ENCODE results near the gene MRPL55. TPM values are rescaled to one million over a fixed set of nuclear protein-coding genes. Genes with fewer than 3 reads are reported as not detected.
A peak's percentile ranks its signal among the peaks of the same experiment; 100 is the strongest.

The MRPL55 gene
- total and polyA plus RNA-seq, 2 of the 13 experiments (the other 11 are each of a cell fraction or from before 2014, with no cell fraction given): 58.6 to 92.9 TPM

DNA sequence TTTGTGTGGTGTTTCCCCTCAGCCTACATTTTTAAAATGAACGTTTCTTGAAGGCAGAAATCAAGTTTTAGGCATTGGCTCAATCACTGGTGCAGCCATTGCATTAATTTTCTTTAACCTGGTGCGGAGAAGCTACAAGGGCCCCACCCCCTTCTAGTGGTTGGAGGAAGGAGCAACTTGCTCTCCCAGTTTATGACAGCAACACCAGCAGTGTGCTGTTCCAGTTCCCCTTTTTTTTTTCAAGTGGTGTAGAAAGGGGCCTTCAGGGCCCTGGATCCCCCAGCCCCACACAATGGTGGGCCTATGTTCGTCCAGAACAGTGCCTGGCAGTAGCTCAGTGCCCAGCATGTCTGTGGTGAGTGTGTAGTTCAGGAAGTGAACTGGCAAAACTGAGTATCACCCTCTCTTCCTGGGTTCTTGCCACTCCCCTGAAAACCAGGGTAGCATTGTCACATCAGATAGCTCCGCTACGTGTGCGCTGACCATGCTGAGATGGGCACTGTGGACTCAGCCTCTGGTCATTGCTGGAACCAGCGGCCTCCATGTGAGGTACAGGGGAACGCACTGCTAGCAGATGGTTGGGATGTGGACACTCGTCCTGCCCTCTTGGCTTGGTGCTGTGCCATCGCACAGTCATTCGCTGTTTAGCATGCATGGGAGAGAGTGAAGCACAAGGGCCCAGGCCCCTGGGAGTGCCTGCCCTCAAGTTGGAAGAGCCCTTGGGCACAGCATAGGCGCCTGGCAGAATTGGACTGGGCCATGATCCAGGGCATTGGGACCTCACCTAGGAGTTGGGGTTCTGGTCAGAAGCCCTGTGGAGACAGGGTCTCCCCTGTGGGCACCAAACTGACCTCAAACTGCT, 19.3 kb downstream of the MRPL55 start:
- ChIA-PET CTCF (ENCODE audit: low intra/inter-chr PET ratio, low total read pairs) (no interaction called here), POLR2A (interaction anchor here (1.2 to 1.4 kb wide), 2 partner anchors 21 to 76 kb away, joined by 4 to 5 read pairs; partner anchors contain the start of gene IBA57)
- no TSS peak for BruUV-seq (replicated peaks)

More for the DNA sequence above, 19.3 kb downstream of the MRPL55 start:
- Histone ChIP-seq H3K4me2 (ENCODE audit: low read depth, low read length) (peak overlapping the region; percentile 11; the same call in 1 of the 2 replicates), H3K36me3 (replicated peaks in 1 of 2; ENCODE audit: control insufficient read depth in 1 of 2, insufficient read depth in 2 of 2, low read length in 2 of 2) (peaks cover 15 to 72% of the 10 kb centered on the region in 2 experiments), H3K4me1 (ENCODE audit: insufficient read depth, low read length) (peaks cover 66% of the 10 kb centered on the region), H3K79me2 (ENCODE audit: insufficient read depth, low read length) (peaks cover 100% of the 10 kb centered on the region), H3K27me3 (ENCODE audit: control insufficient read depth in 1 of 2, insufficient read depth in 2 of 2, low read length in 2 of 2) (no peaks in the 10 kb centered on the region), H2AFZ (ENCODE audit: low read length) (no peak overlapping the region), H4K20me1 (ENCODE audit: insufficient read depth, low read length) (peaks cover 100% of the 10 kb centered on the region), H3K9me3 (ENCODE audit: low read length) (peaks cover 25% of the 10 kb centered on the region), H3K27ac (ENCODE audit: extremely low read length, insufficient read depth, low read length) (no peak overlapping the region), H3K4me3 (replicated peaks in 1 of 3; ENCODE audit: insufficient read depth in 1 of 3, low read depth in 2 of 3, low read length in 3 of 3) (no peak overlapping the region), H3K9ac (ENCODE audit: insufficient read depth, low read depth, low read length) (no peak overlapping the region)
- no peak for FAIRE-seq
- intact Hi-C loops (cut with micrococcal nuclease; ENCODE audit: unreplicated experiment) (loop anchor here (10.0 kb wide), 1 partner anchor 1155 kb away; no protein-coding TSS in a partner anchor), in situ Hi-C loops (cut with HindIII; ENCODE audit: extremely low pct_ligation_motif_present, low pct_unique_long_range_greater_than_20kb) (no loop called here)
- ATAC-seq: no peak
- DNase-seq (ENCODE audit: low spot score): no peak
- TF ChIP-seq AGO2 (optimal IDR thresholded peaks at IDR 0.05; ENCODE audit: low read depth, low read length) (peak; percentile 67), ZNF30 (CRISPR knock-in tag; IDR thresholded peaks at IDR 0.05) (no peak), RBM22 (optimal IDR thresholded peaks at IDR 0.05; ENCODE audit: low read length) (peak; percentile 45), ZNF841 (CRISPR knock-in tag; IDR thresholded peaks at IDR 0.05; ENCODE audit: borderline replicate concordance) (no peak)
- TF ChIP-seq, protein P1, sequence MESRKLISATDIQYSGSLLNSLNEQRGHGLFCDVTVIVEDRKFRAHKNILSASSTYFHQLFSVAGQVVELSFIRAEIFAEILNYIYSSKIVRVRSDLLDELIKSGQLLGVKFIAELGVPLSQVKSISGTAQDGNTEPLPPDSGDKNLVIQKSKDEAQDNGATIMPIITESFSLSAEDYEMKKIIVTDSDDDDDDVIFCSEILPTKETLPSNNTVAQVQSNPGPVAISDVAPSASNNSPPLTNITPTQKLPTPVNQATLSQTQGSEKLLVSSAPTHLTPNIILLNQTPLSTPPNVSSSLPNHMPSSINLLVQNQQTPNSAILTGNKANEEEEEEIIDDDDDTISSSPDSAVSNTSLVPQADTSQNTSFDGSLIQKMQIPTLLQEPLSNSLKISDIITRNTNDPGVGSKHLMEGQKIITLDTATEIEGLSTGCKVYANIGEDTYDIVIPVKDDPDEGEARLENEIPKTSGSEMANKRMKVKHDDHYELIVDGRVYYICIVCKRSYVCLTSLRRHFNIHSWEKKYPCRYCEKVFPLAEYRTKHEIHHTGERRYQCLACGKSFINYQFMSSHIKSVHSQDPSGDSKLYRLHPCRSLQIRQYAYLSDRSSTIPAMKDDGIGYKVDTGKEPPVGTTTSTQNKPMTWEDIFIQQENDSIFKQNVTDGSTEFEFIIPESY (CRISPR knock-in tag; IDR thresholded peaks at IDR 0.05): peak; percentile 26; the same call in 1 of the 2 replicates
- 88% methylated on average over 8 of the region's 12 CpGs for WGBS (ENCODE audit: low lambda C conversion rate)

Data from HepG2 (cell line).